ENCODE results near the gene RAB7A.
"Not testable (repeated sequence)": the region's sequence is repeated elsewhere in the genome, so short reads cannot be mapped to it uniquely, and the experiment has no call there.

The RAB7A gene

DNA sequence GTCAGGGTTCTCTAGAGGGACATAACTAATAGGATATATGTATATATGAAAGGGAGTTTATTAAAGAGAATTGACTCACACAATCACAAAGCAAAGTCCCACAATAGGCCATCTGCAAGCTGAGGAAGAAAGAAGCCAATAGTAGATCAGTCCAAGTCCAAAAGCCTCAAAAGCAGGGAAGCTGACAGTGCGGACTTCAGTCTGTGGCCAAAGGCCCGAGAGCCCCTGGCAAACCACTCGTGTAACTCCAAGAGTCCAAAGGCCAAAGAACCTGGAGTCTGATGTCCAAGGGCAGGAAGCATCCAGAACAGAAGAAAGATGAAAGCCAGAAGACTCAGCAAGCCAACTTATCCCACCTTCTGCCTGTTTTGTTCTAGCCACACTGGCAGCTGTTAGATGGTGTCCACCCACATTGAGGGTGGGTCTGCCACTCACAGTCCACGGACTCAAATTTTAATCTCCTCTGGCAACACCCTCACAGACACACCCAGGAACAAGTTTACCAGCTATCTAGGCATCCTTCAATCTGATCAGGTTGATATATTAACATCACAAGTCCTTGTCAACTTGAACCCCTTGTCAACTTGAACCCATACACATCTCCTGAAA, 99.2 kb downstream of the RAB7A start:
- Histone ChIP-seq H3K27ac (no peak overlapping the region), H3K4me3 (no peak overlapping the region)
- TF ChIP-seq, protein P1, sequence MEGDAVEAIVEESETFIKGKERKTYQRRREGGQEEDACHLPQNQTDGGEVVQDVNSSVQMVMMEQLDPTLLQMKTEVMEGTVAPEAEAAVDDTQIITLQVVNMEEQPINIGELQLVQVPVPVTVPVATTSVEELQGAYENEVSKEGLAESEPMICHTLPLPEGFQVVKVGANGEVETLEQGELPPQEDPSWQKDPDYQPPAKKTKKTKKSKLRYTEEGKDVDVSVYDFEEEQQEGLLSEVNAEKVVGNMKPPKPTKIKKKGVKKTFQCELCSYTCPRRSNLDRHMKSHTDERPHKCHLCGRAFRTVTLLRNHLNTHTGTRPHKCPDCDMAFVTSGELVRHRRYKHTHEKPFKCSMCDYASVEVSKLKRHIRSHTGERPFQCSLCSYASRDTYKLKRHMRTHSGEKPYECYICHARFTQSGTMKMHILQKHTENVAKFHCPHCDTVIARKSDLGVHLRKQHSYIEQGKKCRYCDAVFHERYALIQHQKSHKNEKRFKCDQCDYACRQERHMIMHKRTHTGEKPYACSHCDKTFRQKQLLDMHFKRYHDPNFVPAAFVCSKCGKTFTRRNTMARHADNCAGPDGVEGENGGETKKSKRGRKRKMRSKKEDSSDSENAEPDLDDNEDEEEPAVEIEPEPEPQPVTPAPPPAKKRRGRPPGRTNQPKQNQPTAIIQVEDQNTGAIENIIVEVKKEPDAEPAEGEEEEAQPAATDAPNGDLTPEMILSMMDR (IDR thresholded peaks at IDR 0.05): no peak
- DNase-seq (ENCODE audit: low spot score): no peak

DNA sequence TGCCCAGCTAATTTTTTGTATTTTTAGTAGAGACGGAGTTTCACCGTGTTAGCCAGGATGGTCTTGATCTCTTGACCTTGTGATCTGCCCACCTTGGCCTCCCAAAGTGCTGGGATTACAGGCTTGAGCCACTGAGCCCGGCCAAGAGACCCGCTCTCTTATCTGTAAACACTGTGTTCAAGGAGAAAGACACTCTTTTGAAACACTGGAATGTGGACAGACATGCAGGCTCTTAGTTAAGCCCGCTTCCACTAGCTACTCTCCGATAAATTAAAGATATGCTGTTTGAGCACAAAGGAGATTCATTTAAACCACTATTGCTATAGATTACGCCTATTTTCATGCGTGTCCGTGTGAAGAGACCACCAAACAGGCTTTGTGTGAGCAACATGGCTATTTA, 103.1 kb downstream of the RAB7A start:
- H3K4me3 ChIP-seq; H3K27ac ChIP-seq; DNase-seq (ENCODE audit: low spot score): not testable (repeated sequence)

DNA sequence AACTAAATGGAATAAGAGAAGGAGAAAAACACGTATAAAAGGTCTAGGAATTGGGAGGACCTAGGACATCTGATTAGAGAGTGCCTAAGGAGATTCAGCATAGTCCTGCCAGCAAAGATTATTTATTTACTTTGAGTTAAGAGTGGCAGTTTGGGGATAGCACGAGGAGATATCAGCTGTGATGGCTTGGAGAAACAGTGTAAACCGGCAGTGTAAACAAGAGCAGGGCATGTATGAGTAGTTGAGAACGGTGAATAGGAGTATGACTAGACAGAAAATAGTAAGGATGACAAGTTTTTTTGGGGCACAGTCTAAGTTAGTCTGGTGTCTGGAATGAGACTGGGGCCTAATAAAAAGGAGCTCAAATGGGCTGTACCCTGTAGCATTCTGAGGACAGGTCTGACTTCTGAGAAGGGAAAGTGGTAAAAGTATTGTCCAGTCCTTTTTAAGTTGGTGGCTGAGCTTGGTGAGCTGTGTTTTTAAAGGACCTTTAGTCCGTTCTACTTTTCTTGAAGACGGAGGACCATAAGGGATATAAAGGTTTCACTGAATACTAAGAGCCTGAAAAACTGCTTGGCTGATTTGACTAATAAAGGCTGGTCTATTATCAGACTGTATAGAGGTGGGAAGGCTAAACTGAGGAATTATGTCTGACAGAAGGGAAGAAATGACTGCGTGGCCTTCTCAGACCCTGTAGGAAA, 104.1 kb downstream of the RAB7A start:
- DNase-seq (ENCODE audit: low spot score); H3K27ac ChIP-seq; H3K4me3 ChIP-seq: not testable (repeated sequence)

DNA sequence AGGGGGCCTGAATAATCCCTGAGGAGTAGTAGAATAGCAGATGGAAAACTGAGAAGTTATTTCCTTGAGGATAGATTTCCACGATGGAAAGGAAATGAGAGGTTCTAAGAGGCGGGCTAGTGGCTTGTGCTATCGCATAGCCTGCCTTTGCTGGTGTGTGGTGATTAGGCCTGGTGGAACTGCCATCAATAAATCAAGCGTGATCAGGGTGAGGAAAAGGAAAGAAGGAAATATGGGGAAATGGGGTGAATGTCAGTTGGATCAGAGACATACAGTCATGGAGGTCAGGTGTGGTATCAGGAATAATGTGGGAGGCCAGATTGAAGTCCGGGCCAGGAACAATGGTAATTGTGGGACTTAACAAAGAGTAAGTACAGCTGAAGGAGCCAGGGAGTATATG, 104.8 kb downstream of the RAB7A start:
- not testable (repeated sequence) for DNase-seq (ENCODE audit: low spot score); H3K27ac ChIP-seq; H3K4me3 ChIP-seq

DNA sequence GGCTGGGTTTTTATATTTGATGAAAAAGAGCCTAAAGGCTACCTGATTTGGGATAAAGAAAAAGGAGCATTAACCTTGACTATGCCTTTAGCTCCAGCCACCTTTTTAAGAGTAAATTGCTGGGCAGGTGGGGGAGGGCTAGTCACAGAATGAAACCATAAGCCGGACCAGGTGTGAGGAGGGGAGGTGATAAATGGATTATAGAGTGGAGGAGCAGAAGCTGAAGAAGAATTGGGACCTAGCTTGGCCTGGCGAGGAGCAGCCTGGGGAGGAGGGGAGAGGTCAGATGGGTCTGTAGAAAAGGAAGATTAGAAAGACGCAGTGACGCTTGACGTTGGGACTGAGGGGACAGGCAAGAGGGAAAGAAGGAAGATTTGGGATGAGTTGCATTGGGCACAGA, 107.0 kb downstream of the RAB7A start:
- not testable (repeated sequence) for H3K4me3 ChIP-seq; DNase-seq (ENCODE audit: low spot score); H3K27ac ChIP-seq

DNA sequence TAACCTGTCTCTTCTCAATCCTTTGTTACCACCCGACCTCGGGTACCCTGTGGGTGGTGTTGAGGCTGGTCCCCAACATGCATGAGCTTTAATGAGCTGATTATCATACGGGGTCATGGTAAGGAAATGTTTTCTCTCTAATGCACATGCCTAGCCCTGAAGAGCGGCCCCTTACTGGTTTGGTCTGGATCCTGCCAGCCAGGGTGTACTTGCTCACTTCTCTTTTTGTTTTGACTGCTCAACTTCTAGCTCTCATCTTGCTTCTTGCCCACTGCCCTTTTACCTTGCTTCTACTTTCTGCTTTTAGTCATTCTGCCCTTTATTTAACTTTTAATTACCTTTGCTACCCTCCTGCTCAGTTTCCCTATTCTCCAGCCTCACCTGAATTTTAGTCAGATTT, 109.1 kb downstream of the RAB7A start:
- Histone ChIP-seq H3K4me3 (no peak overlapping the region), H3K27ac (no peak overlapping the region)
- TF ChIP-seq, protein P1 (IDR thresholded peaks at IDR 0.05): no peak
- no peak for DNase-seq (ENCODE audit: low spot score)

DNA sequence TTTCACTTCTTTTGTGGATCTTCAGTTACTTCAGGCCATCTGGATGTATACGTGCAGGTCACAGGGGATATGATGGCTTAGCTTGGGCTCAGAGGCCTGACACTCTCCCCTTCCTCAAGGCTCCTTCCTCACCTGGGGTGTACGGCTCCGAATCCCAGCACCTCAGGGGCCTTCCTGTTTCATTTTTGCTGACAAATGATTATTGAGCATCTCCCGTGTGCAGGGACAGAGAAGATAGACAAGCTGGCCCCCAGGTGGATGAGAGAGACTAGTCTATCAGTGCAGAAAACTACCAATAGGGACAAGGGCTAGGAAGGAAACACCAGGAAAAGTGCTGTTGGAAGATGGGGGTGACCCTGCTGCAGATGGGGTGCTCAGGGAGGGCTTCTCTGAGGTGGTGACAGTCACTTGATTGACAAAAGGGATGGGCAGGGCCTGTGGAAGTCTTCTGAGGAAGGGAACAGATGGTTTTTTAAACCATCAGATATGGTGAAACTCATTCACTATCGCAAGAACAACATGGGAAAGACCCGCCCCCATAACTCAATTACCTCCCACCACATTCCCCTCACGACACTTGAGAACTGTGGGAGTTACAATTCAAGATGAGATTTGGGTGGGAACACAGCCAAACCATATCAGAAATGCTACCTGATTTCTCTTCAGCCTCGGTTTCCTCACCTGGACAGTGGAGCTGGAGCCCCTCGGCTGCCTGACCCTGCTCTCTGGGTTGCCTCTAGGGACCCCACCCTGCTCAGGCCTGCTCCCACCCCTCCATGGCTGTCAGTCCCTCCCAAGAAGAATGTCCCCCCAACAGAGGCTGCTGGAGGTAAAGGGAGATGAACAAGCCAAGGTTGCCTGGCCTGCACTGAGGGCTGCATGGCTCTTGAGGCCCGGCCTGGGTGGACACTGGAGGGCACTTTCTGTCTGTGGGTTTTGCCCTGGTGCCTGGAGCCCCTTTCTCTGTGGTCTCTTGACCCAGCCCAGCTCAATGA, 116.2 kb downstream of the RAB7A start:
- TF ChIP-seq, protein P1 (IDR thresholded peaks at IDR 0.05): no peak
- no peak for DNase-seq (ENCODE audit: low spot score)
- no peak overlapping the region for H3K27ac ChIP-seq
- no peak overlapping the region for H3K4me3 ChIP-seq

DNA sequence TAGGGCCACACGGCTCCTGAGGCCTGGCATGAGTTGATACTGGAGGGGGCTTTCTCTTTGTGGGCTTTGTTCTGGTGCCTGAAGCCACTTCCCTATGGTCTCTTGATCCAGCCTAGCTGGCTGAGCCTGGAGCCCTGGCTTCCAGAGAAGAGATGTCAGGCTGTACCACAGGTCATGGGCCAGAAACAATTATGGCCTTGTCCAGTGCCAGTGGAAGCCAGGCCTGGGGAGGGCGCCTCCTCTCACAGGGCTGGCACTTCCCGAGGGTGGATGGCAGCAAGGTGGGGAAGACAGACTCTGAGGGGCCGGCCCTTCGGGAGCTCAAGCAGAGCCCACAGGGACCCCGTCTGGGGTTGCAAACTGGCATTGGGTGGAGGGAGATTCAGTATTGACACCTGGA, 118.5 kb downstream of the RAB7A start:
- no peak overlapping the region for H3K27ac ChIP-seq
- no peak for DNase-seq (ENCODE audit: low spot score)
- TF ChIP-seq, protein P1 (IDR thresholded peaks at IDR 0.05): no peak
- no peak overlapping the region for H3K4me3 ChIP-seq

All from coronary artery (tissue), 2 donors.